H7 (cell line): ENCODE data around the gene TRAPPC1. TPM values are rescaled to one million over a fixed set of nuclear protein-coding genes. Genes with fewer than 3 reads are reported as not detected.
A peak's percentile ranks its signal among the peaks of the same experiment; 100 is the strongest.

Experiments
- DNase-seq: peaks from one replicate; pipeline ENCODE4 v3.0.0; 2012
- H3K27me3 ChIP-seq: 2 replicates; pipeline ENCODE4 v1.6.0; 2011; ENCODE audit warnings: mild to moderate bottlenecking, low read length; ENCODE audit not compliant: control insufficient read depth, insufficient read depth
- H3K36me3 ChIP-seq: replicated peaks from 2 replicates; pipeline ENCODE4 v1.5.1; 2011; ENCODE audit warnings: low read length; ENCODE audit not compliant: control insufficient read depth, insufficient read depth
- H3K4me3 ChIP-seq: 2 replicates; pipeline ENCODE4 v1.5.1; 2011; ENCODE audit warnings: low read depth, mild to moderate bottlenecking, control low read depth, low read length, moderate library complexity; ENCODE audit not compliant: insufficient read depth
- total RNA-seq: library from RNA; depleted of rRNA; stranded (reverse); fragments of >200 nt; shearing (Covaris generic); gene quantifications from 2 replicates; pipeline ENCODE4 v1.2.3, GENCODE V29; 2014

Gene TRAPPC1
- total RNA-seq, 1 experiment from 2014 or later: 8.1 TPM

GRCh38 chr17:7951143-7951792, 19.5 kb upstream of the TRAPPC1 start:
- Histone ChIP-seq H3K36me3 (peaks cover 3% of the 10 kb centered on the region; the same call in 1 of the 2 replicates), H3K27me3 (no peaks in the 10 kb centered on the region), H3K4me3 (no peak overlapping the region)
- DNase-seq: no peak

GRCh38 chr17:7950578-7950977, 18.8 kb upstream of the TRAPPC1 start:
- DNase-seq: no peak
- Histone ChIP-seq H3K27me3 (no peaks in the 10 kb centered on the region), H3K36me3 (peaks cover 6% of the 10 kb centered on the region), H3K4me3 (no peak overlapping the region)

GRCh38 chr17:7947651-7948050, 15.9 kb upstream of the TRAPPC1 start:
- Histone ChIP-seq H3K36me3 (peaks cover 15% of the 10 kb centered on the region), H3K4me3 (no peak overlapping the region), H3K27me3 (no peaks in the 10 kb centered on the region)
- DNase-seq: no peak

- no peaks in the 10 kb centered on the region for H3K27me3 ChIP-seq
- no peak overlapping the region for H3K4me3 ChIP-seq
- no peak for DNase-seq
- H3K36me3 ChIP-seq: peaks cover 15% of the 10 kb centered on the region
These were observed 14.7 kb upstream of the TRAPPC1 start for GRCh38 chr17:7946441-7946840.

GRCh38 chr17:7945651-7946050, 13.9 kb upstream of the TRAPPC1 start:
- no peak for DNase-seq
- H3K27me3 ChIP-seq: no peaks in the 10 kb centered on the region
- peaks cover 17% of the 10 kb centered on the region for H3K36me3 ChIP-seq
- H3K4me3 ChIP-seq: no peak overlapping the region

- Histone ChIP-seq H3K4me3 (no peak overlapping the region), H3K36me3 (peaks cover 22% of the 10 kb centered on the region)
- DNase-seq: no peak
These were observed 12.6 kb upstream of the TRAPPC1 start for GRCh38 chr17:7944326-7944725.

GRCh38 chr17:7943291-7943690, 11.5 kb upstream of the TRAPPC1 start:
- DNase-seq: no peak
- Histone ChIP-seq H3K36me3 (peaks cover 21% of the 10 kb centered on the region), H3K27me3 (no peaks in the 10 kb centered on the region), H3K4me3 (no peak overlapping the region)

More at GRCh38 chr17:7944326-7944725, 12.6 kb upstream of the TRAPPC1 start:
- no peaks in the 10 kb centered on the region for H3K27me3 ChIP-seq

- peaks cover 19% of the 10 kb centered on the region for H3K36me3 ChIP-seq
- DNase-seq: no peak
- H3K4me3 ChIP-seq: no peak overlapping the region
- no peaks in the 10 kb centered on the region for H3K27me3 ChIP-seq
These were observed 9.0 kb upstream of the TRAPPC1 start for GRCh38 chr17:7940743-7941142.

- Histone ChIP-seq H3K27me3 (no peaks in the 10 kb centered on the region), H3K36me3 (peaks cover 18% of the 10 kb centered on the region), H3K4me3 (no peak overlapping the region)
- DNase-seq: no peak
These were observed 8.3 kb upstream of the TRAPPC1 start for GRCh38 chr17:7940034-7940433.

GRCh38 chr17:7935859-7936258, 4.1 kb upstream of the TRAPPC1 start:
- no peak overlapping the region for H3K4me3 ChIP-seq
- no peak for DNase-seq
- peaks cover 10% of the 10 kb centered on the region for H3K36me3 ChIP-seq
- H3K27me3 ChIP-seq: peaks cover 26% of the 10 kb centered on the region

- H3K36me3 ChIP-seq: peaks cover 3% of the 10 kb centered on the region
- H3K27me3 ChIP-seq: peaks cover 52% of the 10 kb centered on the region
- peak overlapping the region; percentile 77 for H3K4me3 ChIP-seq
- DNase-seq: peak; percentile 67
These were observed 1.2 kb upstream of the TRAPPC1 start for GRCh38 chr17:7932949-7933348.

GRCh38 chr17:7932483-7932891, 741 bp upstream of the TRAPPC1 start:
- H3K4me3 ChIP-seq: peak overlapping the region; percentile 77
- DNase-seq: peak; percentile 78
- peaks cover 3% of the 10 kb centered on the region for H3K36me3 ChIP-seq
- peaks cover 57% of the 10 kb centered on the region for H3K27me3 ChIP-seq

GRCh38 chr17:7930841-7931631, 710 bp downstream of the TRAPPC1 start:
- no peak for DNase-seq
- Histone ChIP-seq H3K4me3 (peak overlapping the region; percentile 77), H3K27me3 (peaks cover 71% of the 10 kb centered on the region)

GRCh38 chr17:7929158-7930023, 2.4 kb downstream of the TRAPPC1 start, which contains the start of gene KCNAB3:
TSS of gene KCNAB3 (minus strand) at chr17:7929856. CDS start at chr17:7929435, 421 bp downstream.
- peak; percentile 96 for DNase-seq
- peaks cover 85% of the 10 kb centered on the region for H3K27me3 ChIP-seq
- H3K36me3 ChIP-seq: no peaks in the 10 kb centered on the region; the same call in 1 of the 2 replicates
- peak within 1 kb of the TSS; percentile 47 for H3K4me3 ChIP-seq

More at GRCh38 chr17:7930841-7931631, 710 bp downstream of the TRAPPC1 start:
- H3K36me3 ChIP-seq: no peaks in the 10 kb centered on the region; the same call in 1 of the 2 replicates
